Stimulated activated CD4-positive, alpha-beta T cell treated with anti-CD3 and anti-CD28 coated beads, Interleukin-12 subunit alpha, Interleukin-12 subunit beta, amount 100 ng/mL, for 24 hours (primary cell): ENCODE data around the gene LAMA5.

ENCODE experiments used
- DNase-seq, 2 experiments: peaks; one replicate each; pipeline ENCODE4 v3.0.0-alpha.2; 2020; ENCODE audit warnings: low read depth in 2 of 2

The LAMA5 gene

DNA sequence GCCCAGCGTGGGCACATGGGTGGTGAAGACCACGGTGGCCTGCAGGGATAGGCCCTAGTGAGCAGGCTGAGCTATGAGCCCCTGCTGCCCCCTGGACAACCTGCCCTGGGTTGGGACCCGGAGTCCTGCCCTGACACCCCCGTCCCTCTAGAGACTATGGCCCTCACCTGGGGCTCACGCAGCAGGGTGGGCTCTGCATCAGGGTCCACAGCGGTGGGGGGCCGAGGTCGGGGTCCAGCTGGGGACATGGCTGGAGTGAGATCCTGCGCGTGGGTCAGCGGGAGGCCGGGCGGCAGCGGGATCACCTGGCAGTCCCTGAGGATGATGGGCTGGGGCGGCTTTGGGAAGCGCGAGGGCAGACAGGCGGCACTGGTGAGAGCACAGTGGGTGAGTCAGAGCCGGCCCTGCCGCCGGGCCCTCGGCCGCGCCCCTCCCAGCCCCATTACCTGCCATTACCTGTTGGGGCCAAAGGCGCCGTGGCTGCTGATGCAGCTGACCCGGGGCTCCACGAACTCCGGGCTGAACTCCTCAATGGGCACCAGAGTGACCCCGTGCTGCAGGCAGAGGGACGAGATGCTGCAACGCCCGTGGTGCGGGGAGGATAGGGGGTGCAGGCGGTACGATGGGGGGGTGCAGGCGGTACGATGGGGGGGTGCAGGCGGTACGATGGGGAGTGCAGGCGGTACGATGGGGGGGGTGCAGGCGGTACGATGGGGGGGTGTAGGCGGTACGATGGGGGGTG, 36.4 kb downstream of the LAMA5 start:
- DNase-seq: no peak

DNA sequence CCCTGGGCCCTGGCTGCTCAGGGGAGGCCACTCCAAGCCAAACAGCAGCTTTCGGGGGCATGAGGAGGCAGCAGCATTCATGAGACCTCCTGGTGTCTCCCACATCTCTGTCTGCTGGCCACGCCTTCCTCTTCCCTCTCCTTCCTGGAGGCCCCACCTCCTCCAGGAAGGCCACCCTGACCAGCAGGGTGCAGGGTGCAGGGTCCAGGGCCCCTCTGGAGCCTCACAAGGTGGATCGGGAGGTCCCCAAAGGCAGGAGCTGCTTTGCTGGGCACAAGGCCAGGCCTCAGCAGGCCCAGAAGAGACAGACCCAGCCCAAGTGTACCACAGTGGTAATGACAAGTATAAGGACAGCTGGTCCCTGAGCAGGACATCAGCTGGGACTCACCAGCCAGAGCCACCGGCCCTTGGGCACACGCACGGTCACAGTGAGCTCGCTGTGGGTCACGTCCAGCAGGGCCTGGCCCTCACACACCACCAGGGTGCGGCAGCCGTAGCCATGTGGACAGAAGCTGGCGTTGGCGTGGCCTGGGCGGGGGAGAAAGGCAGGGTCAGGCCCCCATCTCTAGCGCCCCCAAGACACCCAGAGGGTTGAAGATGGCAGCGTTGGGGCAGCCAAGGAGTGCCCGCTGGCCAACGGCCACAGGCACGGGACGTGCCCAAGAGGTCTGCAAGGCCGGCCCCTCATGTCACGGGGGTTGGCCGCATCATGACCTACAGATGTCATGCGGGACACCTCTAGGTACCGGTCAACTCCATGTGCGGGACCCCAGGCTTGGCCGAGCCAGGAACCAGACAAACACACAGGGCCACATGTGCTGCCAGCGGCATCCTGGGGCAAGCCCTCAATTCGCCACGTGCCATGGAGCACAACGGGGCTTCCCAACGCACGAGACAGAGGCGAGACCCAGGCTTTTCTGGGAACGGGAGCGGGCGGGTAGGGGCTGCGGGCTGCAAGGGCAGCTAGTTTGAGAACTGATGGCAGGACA, 37.4 kb downstream of the LAMA5 start:
- no peak for DNase-seq

DNA sequence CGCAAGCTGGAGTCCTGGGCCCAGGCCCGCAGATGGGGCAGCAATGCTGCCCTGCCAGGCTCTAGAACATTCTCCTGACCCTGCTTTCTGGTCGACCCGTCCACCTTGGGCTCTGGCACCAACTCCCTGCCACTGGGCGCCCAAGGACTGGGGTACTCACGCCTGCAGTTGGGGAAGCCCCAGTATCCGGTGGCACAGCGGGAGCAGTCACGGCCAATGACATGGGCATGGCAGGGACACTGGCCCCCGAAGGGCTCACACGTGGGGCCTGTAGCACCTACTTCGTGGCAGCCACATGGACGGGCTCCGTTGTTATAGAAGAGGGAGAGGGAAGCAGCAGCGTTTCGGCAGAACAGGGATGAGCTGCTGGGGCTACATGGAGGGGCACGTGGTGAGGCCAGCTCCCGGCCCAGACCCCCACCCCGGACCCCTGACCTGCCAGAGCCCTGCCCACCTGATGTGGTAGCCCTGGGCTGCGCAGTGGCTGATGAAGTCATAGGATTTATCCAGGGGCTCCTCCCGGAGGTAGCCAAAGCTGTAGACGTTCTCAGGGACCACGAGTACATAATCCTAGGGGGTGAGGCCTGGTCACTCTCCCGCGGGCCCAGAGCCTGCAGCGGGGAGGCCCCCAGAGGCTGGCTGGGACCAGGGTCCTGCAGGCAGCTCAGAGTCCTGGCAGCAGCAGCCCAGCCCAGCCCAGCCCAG, 38.3 kb downstream of the LAMA5 start:
- no peak for DNase-seq

DNA sequence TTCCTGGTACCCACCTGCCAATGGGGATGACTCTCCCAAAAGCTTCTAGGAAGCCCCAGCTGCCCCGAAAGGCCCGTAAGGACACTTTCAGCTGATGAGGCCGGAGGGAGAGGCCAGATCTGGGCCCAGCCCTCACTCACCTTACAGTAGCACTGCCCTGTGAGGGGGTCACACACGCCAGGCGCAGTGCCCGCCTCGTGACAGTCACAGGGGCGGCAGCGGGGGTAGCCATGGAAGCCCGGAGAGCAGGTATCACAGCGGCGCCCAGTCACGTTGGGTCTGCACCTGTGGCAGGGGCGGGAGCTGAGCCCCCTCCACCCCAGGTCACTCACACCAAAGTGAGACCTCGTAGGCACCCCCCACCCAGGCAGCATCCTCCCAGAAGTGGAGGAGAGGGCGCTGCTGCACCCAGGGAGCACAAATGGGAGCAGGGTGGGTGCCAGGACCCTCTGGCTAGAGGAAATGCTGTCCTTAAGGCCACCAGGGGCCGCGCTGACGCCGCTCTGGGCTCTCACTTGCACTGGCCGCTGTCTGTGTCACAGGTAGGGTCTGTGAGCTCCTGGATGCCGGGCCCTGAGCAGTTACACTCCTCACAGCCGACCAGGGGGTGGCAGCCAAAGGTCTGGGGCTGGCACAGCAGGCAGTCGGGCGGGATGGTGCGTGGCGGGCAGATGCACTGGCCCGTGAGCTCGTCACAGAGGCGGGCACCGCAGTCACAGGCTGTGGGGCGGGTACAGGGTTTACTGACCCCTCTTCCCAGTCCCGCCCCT, 39.2 kb downstream of the LAMA5 start:
- DNase-seq: no peak

DNA sequence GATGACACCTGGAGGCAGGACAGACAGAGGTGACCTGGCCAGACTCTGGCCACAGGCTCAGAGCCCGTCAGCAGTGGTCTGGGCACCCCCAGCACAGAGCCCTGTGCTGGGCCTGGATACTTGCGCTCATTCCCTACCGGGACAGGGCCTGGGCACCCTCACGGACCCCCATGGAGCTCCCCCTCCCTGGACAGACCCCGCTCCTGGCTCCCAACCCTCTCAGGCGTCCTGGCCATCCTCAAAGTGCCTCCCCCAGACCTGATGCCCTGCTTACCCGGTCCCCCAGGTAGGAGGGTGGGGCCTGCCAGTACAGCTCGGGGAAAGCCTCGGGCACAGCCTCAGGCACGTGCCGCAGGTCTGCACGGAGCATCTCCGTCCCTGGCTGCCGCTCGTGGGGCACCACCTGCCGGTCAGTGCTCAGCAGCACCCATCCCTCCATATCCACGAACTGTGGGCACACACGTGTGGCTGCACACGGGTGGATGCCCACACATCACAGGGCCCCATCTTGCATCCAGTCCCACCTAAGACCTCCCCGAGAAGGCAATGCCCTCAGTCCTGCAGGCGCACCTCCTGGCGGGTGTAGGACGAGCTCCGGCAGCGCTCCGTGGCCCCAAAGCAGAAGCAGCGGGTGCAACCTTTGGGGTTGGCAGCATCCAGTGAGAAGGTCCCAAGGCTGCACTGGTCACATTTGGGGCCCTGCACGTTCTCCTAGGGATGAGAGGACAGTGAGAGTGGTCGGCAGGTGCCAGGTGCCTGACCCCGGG, 40.0 kb downstream of the LAMA5 start:
- DNase-seq: no peak

DNA sequence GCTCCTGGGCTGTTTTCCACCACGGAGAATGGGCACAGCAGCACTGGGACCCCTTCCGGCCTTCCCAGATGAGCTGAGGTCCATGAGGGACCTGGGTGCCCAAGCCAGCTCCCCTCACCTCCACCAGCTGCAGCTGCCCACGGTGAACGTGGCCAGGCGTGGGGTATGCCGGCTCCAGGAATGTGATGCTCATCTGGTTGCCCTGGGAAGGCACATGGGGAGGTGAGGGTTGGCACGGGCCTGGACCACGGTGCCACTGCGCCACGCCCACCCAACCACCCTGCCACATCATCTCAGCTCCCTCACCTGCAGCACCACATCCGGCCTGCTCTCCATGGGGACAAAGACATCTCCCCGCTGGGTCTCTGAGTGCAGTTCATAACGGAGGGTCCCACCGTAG, 40.6 kb downstream of the LAMA5 start:
- no peak for DNase-seq

DNA sequence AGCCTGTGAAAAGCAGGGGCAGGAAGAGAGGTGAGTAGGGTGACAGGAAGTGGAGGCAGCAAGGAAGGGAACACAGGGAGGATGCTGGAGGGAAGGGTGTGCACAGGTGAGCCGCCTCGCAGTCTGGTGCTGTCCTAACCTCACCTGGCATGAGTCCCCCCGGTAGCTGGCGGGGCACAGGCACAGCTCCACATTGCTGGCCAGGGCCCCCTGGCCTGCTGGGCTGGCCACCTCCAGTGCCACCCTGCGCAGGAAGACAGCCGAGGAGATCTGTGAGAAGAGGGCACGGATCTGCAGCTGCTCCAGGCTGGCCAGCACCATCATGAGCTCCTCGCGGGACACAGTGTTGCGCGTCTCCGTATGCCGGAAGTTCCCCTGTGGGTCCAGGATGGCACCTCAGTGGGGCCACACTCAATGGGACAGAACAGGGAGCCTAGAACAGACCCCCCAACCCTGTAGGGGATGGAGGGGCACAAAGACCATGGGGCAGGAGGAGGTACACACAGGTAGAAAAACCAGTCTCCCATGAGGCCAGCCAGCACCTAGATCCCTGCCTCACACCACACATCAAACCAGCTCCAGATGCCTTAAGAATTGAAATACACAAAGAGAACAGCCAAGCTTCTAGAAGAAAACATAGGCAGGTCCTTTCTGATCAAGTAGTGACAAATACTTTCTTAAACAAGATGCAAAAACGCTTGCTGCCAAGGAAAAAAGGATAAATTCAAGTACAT, 41.8 kb downstream of the LAMA5 start:
- no peak for DNase-seq

DNA sequence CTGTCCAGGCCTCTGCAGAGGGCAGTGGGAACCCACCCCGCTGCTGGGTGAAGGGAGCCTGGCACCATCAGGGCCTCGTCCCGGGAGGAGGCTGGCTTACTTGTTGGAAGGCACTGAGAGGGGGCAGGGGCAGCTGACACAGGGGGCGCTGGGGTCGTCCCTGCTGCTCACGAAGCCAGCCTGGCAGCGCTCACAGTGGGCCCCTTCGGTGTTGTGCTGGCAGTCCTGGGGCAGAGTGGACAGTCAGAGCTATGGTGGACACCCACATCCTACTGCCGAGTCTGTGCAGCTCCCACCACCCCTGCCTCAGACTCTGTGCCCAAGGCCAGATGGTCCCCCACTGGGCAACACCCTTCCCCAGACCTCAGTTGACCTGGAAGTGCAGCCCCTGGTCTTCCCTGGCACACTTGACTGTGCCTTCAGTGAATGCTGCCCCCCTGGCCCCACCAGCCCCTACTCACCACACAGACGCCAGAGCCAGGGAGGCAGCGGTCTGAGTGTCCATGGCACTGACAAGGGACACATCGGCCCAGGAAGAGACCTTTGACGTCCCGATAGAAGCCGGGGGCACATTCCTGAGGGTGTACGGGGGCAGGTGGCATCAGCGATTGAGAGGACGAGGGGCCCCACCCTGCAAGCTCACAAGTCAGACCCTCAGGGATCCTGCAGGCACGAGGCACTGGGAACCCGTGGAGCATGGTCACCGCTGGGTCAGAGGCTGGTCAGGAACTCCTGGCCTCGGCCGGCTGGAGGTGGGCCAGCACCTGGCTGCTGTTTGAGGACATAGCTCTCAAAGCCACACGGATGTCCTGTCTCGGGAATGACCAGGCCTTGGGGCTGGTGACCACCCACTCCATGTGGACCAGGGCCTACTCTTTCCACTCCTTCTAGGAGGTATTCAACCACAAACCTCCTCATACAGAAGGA, 42.9 kb downstream of the LAMA5 start:
- DNase-seq: no peak

DNA sequence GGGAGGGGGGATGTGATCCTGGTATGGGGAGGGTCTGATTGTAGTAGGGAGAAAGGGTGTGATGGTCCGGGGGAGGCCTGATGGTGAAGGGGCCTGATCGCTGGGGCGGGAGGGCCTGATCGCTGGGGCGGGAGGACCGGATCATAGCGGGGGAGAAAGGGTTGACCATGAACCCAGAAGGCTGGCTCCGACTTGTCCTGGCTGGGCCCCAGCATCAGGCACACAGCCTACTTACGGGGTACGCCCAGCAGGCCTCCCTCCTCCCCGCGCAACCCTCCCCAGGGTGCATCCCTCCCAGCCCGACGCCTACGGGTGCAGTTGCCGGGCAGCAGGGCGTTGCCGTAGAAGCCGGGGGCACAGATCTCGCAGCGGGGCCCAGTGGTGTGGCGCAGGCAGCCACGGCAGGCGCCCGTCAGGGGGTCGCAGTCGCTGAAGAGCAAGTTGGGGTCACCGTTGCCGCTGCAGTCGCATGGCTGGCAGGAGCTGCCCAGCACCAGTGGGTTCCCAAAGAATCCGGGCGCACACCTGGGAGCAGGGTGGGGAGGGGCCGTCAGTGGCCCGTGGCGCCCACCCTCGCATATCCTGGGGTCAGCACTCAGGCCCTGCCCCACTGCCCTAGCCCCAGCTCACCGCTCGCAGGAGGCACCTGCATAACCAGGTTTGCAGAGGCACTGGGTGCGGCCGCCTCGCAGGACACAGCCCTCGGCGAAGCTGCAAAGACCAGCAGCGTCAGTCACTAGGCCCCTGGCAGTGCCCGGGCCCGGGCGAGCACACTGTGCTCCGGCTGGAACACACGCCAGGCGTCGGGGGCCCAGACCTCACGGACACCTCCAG, 43.7 kb downstream of the LAMA5 start:
- DNase-seq: no peak

DNA sequence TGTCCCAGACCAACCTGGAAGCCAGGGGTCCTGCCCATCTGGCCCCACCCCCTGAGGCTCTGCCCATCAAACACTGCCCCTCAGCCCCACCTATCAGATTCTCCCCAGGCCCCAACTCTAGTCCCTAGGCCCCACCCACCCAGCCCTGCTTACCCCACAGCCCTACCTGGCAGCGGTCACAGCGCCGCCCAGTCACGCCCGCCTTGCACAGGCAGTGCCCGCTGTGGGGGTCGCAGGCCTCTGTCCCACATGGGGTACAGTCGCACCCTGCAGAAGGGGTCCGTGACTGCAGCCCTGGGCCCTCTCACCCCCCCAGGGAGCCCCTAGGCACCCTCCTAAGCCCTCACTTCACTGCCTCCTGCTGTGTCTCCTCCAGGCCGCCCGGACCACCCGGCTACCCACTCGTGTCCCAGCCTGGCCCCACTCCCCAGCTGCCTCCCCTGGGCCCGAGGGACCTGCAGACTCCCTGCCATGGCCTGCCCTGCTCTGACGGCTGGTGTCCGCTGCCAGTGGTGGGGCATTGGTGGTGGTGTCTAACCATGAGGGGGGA, 44.5 kb downstream of the LAMA5 start:
- no peak for DNase-seq

DNA sequence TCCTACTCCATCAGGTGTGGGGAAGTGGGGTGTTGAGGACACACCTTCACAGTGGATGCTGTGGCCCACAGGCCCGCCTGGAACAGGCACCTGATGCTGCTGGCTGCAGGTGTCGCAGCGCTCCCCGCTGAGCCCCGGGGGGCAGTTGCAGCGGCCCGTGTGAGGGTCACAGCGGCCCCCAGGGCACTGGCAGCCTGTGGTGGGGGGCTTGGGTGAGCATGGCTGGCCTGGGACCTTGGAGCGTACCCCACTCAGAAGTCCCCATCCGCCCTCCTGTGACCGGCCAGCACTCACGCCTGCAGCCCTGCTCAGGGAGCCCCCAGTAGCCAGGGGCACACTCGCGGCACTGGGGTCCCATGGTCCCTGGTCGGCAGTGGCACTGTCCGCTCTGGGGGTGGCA, 45.1 kb downstream of the LAMA5 start:
- DNase-seq: no peak

DNA sequence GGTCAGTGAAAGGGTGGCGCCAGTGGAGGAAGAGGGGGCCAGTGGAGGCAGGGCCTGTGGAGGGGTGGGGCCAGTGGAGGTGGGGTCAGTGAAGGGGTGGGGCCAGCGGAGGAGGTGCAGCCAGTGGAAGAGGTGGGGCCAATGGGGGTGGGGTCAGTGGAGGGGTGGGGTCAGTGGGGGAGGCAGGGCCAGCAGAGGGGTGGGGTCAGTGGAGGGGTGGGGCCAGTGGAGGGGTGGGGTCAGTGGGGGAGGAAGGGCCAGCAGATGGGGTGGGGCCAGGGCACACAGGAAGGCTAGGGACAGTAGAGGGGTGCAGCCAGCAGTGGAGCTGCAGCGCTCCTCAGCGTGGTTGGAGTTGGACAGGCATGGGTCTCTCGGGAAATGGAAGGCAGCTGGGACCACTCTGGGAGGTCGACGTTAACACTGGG, 45.6 kb downstream of the LAMA5 start:
- DNase-seq: no peak

DNA sequence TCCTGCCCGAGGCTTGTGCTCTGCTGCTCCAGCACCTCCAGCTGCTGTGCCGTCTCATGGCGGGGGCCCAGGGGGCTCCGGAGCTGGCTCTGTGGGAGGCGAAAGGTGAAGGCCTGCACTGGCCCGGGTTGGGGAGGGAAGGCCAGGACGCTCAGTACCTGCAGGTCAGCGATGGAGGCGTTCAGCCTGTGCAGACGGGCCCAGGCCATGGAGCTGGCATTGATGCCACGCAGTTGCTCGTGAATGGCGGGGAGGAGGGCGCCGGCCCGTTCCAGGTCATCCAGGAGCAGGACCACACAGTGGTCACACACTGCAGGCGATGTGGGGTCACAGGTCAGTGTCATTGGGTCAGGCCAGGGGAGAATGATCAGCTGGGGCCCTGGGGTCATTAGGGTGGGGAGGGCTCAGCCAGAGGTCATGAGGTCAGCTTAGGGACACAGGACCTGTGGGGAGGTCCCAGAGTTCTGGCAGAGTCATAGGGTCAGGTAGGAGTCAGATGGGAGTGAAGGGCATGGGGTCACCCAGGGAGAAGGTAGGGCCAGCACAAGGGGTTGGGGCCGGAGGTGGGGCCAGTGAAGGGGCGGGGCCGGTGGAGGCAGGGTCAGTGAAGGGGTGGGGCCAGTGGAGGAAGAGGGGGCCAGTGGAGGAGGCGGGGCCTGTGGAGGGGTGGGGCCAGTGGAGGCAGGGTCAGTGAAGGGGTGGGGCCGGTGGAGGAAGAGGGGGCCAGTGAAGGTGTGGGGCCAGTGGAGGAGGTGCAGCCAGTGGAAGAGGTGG, 46.3 kb downstream of the LAMA5 start:
- no peak for DNase-seq

DNA sequence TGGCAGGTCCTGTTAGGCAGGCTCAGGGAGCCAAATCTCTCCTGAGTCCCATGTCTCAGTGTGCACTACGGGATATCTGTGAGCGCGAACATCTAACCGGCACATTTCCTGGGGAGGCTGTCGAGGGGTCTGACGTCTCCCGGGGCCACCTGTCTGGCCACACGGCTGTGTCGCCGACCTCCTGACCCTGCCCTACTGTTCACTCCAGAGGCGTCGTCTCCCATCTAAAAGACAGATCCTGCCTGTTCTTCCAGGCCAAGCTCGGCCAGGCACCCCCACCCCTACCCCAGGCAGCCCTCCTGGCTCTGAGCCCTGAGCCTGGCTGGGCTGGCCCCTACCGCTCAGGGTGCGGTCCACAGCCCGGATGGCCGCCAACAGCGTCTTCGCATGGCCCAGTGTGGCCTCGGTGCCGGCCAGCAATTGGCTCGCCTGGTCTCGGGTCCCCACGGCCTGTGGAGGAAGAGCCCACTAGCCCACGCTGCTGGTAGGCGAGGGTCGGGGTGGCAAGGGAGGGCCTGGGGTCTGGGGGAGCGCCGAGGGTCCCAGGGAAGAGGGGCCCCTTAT, 47.7 kb downstream of the LAMA5 start:
- DNase-seq: no peak

DNA sequence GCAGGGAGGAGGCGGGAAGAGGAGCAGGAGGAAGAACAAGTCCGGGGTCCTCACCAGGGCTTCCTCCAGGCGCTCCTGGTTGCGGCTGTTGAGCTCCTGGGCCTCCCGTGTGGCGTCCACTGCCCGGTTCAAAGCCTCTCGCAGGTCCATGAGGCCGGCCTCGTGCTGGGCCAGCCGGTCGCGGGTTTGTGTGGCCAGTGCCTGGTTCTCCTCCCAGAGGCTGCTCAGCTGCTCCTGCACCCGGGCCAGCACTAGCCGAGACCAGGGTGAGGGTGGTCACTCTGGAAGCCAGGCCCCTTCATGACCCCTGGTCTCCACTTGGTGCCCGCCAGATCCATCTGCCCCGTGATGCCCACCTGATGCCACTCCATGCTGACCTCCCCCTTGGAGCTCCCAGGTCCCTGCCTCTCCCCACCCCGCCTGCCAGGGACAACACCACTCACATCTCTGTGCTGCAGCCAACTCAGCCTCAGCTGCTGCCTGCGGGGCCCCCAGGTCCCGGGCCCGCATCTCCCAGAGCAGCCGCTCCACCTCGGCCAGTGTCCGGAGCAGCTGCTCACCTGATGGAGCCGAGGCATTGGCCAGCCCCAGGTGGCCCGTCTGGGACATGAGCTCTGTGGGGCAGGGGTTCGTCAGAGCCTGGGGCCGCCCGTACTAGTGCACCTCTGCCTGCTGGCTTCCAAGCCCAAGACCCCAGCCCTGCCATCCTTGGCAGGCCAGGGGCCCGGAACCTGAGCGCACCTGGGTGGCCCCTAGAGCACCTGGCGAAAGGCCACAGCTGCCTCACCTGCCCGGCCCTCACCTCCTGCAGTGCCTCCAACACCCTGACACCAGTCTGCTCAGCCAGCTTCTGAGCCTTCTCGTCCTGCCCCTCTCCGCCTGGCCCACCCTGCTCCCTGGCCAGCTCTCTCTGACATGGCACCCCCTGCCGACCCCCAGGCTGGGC, 48.4 kb downstream of the LAMA5 start:
- DNase-seq: no peak
